Omental fat pad (tissue), 4 donors: ENCODE results near the gene RRP9. TPM values are rescaled to one million over a fixed set of nuclear protein-coding genes. Genes with fewer than 3 reads are reported as not detected.

Experiments
- ATAC-seq: fragments of 150-250 bp; one replicate; pipeline ENCODE4 v1.9.1; 2016; ENCODE audit warnings: mild to moderate bottlenecking, moderate library complexity; ENCODE audit not compliant: low FRiP score
- DNase-seq: peaks from one replicate; pipeline ENCODE4 v3.0.0-alpha.2; 2019; ENCODE audit warnings: low spot score
- total RNA-seq, 4 donors: library from RNA; depleted of rRNA; stranded (reverse); fragments of >200 nt; gene quantifications; one replicate each; pipeline ENCODE4 v1.1.0, GENCODE V29; 2016
- TF ChIP-seq, protein P1 (sequence below), 3 donors: fragments of 450-650 bp; IDR thresholded peaks; one replicate each; pipeline ENCODE4 v1.5.1; 2016 to 2017; ENCODE audit warnings: antibody characterized with exemption in 3 of 3, mild to moderate bottlenecking in 3 of 3, moderate library complexity in 2 of 3

Gene RRP9
- total RNA-seq, 4 donors from 2014 or later, result 19.2 to 55.8 (median 21.3) TPM

DNA sequence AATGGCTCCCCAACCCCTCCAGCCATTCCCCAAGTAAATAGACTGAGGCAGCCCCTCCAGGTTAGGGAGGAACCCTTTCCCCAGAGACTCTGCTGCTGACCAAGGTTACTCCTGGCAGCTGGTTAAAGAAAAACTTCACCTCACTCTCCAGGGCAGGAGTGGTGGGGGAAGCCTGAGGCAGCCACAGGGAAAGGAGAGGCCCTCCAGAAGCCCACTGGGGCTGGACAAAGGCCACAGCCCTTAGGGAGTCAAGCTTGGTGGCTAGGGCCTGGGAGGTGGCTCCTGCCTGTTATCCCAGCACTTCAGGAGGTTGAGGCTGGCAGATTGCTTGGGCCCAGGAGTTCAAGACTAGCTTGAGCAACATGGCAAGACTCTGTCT, 42.6 kb upstream of the RRP9 start:
- ATAC-seq, result no peak
- TF ChIP-seq, protein P1, sequence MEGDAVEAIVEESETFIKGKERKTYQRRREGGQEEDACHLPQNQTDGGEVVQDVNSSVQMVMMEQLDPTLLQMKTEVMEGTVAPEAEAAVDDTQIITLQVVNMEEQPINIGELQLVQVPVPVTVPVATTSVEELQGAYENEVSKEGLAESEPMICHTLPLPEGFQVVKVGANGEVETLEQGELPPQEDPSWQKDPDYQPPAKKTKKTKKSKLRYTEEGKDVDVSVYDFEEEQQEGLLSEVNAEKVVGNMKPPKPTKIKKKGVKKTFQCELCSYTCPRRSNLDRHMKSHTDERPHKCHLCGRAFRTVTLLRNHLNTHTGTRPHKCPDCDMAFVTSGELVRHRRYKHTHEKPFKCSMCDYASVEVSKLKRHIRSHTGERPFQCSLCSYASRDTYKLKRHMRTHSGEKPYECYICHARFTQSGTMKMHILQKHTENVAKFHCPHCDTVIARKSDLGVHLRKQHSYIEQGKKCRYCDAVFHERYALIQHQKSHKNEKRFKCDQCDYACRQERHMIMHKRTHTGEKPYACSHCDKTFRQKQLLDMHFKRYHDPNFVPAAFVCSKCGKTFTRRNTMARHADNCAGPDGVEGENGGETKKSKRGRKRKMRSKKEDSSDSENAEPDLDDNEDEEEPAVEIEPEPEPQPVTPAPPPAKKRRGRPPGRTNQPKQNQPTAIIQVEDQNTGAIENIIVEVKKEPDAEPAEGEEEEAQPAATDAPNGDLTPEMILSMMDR (IDR thresholded peaks at IDR 0.05), result no peak
- DNase-seq, result no peak

DNA sequence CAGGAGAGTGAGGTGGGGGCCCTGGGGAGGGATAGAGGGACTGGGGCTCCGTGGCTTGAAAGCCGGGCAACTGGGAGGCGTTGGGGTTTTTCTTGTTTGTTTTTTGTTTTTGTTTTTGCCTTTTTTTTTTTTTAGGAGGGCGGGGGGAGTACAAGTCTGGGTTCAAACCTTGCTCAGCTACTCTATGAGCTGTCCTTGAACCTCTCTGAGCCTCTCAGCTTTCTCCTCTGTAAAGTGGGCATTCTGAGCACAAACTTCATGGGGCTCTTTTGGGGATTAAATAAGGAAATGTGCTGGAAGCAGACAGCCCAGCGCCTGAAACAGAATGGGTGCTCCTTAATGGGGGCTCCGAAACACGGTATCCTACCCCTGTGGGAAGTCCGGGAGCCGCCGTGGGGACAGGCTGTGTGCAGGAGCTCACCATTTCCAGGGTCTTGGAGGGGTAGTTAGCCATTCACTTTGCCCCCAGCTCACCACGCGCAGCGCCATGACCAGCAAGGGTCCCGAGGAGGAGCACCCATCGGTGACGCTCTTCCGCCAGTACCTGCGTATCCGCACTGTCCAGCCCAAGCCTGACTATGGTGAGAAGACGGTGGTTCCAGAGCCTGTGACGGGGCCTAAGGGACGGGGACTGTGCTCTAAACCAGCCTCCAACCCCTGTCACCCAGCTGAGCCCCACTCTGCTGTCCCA, 42.0 kb upstream of the RRP9 start:
- ATAC-seq (no peak), DNase-seq (no peak)
- TF ChIP-seq, protein P1 (IDR thresholded peaks at IDR 0.05), result no peak

DNA sequence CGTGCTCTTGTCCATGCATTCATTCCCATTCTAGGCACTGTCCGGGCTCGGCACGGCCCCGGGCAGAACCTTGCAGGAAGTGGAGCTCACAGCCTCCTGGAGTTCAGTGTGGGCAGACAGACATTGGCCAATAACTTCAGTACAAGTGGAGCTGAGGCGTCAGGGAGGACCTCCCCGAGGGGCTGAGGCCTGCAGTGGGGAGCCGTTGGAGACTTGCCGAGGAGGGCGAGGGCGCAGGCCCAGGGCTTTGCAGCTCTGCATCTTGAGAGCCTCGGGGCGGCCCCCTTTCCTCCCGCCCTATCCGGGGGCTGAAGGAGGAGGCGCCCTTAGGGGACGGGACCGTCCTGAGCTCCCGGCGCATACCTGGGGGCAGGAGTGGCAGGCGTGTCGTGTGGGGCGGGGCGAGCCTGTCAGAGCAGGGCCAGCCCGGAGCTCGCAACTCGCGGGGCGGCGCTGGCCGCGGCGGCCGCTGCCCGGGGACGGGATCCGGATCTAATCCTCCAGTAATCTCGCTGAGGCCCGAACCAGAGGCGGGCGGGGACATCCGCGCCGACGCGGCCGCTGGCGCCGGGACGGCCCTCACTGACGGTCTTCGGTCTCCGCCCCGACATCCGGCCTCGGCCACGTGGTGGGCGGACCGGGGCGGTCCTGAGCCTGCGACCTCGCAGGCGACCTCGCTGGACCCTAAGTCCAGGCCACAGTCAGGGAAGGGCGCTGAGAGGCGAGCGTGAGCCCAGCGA, 41.3 kb upstream of the RRP9 start, which contains the start of gene ACY1:
ACY1 (plus strand) TSS at position 698 of the 740 bp plus-strand sequence. CDS start 530 bp downstream, outside the sequence.
- DNase-seq (peak; percentile 41), ATAC-seq (peak; percentile 83)
- TF ChIP-seq, protein P1 (IDR thresholded peaks at IDR 0.05), result no peak

DNA sequence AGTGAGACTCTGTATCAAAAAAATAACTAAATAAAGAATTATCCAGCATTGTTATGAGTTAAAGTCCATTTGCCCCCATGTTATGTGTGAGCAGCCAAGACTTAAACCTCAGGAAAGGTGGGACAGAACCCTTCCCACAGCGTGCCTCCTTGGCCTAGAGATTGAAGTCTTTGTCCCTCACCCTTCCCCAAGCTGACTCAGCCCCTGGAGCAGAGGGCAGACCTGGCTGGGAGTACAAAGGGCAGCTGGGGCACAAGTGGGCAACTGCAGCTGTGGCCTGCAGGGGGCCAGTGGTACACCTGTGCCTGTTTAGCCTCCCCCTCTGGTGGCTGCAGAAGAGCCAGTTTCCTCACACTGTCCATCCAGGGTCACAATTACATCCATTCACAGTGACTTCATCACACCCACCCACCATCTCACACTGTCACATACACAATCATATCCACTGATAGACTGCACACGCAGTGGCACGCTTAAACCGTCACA, 40.7 kb upstream of the RRP9 start:
- ATAC-seq (peak; percentile 11), DNase-seq (no peak)
- TF ChIP-seq, protein P1 (IDR thresholded peaks at IDR 0.05), result peak in 1 of 3 donors; percentile 4

DNA sequence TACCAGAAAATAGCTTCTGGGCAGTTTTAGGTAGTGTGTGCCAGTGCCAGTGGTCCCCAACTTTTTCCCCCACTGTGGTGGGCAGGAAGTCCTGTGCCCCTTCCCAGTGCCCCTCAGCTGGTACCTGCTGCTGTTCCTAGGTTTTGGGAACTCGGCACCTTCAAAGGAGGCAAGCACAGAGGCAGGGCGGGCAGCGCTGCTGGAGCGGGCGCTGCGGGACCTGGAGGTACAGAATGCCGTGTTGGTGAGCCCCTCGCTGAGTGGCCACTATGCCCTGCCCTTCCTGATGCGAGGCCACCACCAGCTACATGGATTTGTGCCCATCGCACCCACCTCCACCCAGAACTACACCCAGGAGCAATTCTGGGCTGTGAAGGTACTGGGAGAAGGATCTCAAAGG, 38.5 kb upstream of the RRP9 start:
- DNase-seq (no peak), ATAC-seq (no peak)
- TF ChIP-seq, protein P1 (IDR thresholded peaks at IDR 0.05), result no peak

DNA sequence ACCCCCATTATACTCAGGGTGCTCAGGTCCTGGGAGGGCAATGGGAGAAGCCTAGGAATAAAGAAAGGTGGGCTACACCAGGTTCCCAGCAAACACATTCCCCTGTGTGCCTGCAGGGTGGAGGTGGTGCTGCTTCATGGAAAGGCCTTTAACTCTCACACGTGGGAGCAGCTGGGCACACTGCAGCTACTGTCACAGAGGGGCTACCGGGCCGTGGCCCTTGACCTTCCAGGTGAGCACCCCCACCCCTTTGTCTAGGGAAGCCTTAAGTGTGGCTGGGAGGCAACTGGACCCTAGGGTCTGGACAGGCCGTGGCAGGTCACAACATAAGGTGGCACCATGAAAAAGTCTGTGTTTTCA, 36.4 kb upstream of the RRP9 start:
- ATAC-seq (no peak), DNase-seq (no peak)
- TF ChIP-seq, protein P1 (IDR thresholded peaks at IDR 0.05), result no peak
